HepG2 (cell line): ENCODE data around the gene VAMP2. TPM values are rescaled to one million over a fixed set of nuclear protein-coding genes. Genes with fewer than 3 reads are reported as not detected.

Experiments
- CENPX ChIP-seq: sonication (generic); formaldehyde crosslinking; IDR thresholded peaks from 2 replicates; pipeline ENCODE4 v1.9.0; 2021; ENCODE audit warnings: mild to moderate bottlenecking, missing genetic modification reagents, moderate library complexity
- CREBL2 ChIP-seq: sonication (generic); formaldehyde crosslinking; IDR thresholded peaks from 2 replicates; pipeline ENCODE4 v1.8.1; 2023; ENCODE audit warnings: missing genetic modification reagents, mild to moderate bottlenecking, borderline replicate concordance
- DZIP1 ChIP-seq: sonication (generic); formaldehyde crosslinking; IDR thresholded peaks from 2 replicates; pipeline ENCODE4 v1.5.0; 2020; ENCODE audit warnings: mild to moderate bottlenecking, missing genetic modification reagents
- GLI4 ChIP-seq: sonication (generic); formaldehyde crosslinking; IDR thresholded peaks from 2 replicates; pipeline ENCODE4 v1.5.1; 2020; ENCODE audit warnings: missing genetic modification reagents, mild to moderate bottlenecking, moderate library complexity, borderline replicate concordance
- GMEB2 ChIP-seq: IDR thresholded peaks from 2 replicates; pipeline ENCODE4 v1.6.1; 2016; ENCODE audit warnings: missing biosample characterization, missing genetic modification reagents, low read depth
- GRHL1 ChIP-seq: sonication (generic); formaldehyde crosslinking; conservative IDR thresholded peaks from 2 replicates; pipeline ENCODE4 v1.8.0; 2022; ENCODE audit warnings: missing genetic modification reagents
- GZF1 ChIP-seq: sonication (generic); formaldehyde crosslinking; IDR thresholded peaks from 2 replicates; pipeline ENCODE4 v1.5.1; 2020; ENCODE audit warnings: mild to moderate bottlenecking, missing genetic modification reagents
- IRF1 ChIP-seq: sonication (generic); formaldehyde crosslinking; IDR thresholded peaks from 2 replicates; pipeline ENCODE4 v1.4.0; 2020; ENCODE audit warnings: low read depth, mild to moderate bottlenecking, missing genetic modification reagents
- ISX ChIP-seq: sonication (generic); formaldehyde crosslinking; conservative IDR thresholded peaks from 2 replicates; pipeline ENCODE4 v1.5.0; 2020; ENCODE audit warnings: missing genetic modification reagents
- KMT2B ChIP-seq: IDR thresholded peaks from 2 replicates; pipeline ENCODE4 v1.6.1; 2016; ENCODE audit warnings: missing genetic modification reagents, missing compliant biosample characterization
- MIER2 ChIP-seq: IDR thresholded peaks from 2 replicates; pipeline ENCODE4 v1.6.1; 2016; ENCODE audit warnings: missing biosample characterization, missing genetic modification reagents
- PAX8 ChIP-seq: sonication (generic); formaldehyde crosslinking; IDR thresholded peaks from 2 replicates; pipeline ENCODE4 v1.8.0; 2022; ENCODE audit warnings: mild to moderate bottlenecking, missing genetic modification reagents, borderline replicate concordance
- RBAK ChIP-seq: sonication (generic); formaldehyde crosslinking; IDR thresholded peaks from 2 replicates; pipeline ENCODE4 v1.5.1; 2020; ENCODE audit warnings: mild to moderate bottlenecking, missing genetic modification reagents
- RFXANK ChIP-seq: IDR thresholded peaks from 2 replicates; pipeline ENCODE4 v1.6.1; 2016
- ZNF264 ChIP-seq: sonication (generic); formaldehyde crosslinking; IDR thresholded peaks from 2 replicates; pipeline ENCODE4 v1.4.0; 2020; ENCODE audit warnings: missing genetic modification reagents
- ZNF326 ChIP-seq: sonication (generic); formaldehyde crosslinking; IDR thresholded peaks from 2 replicates; pipeline ENCODE4 v1.4.0; 2020; ENCODE audit warnings: missing genetic modification reagents, borderline replicate concordance
- ZNF362 ChIP-seq: sonication (generic); formaldehyde crosslinking; IDR thresholded peaks from 2 replicates; pipeline ENCODE4 v1.4.0; 2020; ENCODE audit warnings: missing genetic modification reagents, mild to moderate bottlenecking, borderline replicate concordance
- ZNF776 ChIP-seq: sonication (generic); formaldehyde crosslinking; IDR thresholded peaks from 2 replicates; pipeline ENCODE4 v1.4.0; 2020; ENCODE audit warnings: mild to moderate bottlenecking, missing genetic modification reagents
- ZNF781 ChIP-seq: sonication (generic); formaldehyde crosslinking; IDR thresholded peaks from 2 replicates; pipeline ENCODE4 v1.5.1; 2020; ENCODE audit warnings: borderline replicate concordance, mild to moderate bottlenecking, missing genetic modification reagents; ENCODE audit errors: not compliant biosample characterization
- polyA plus RNA-seq, 8 experiments: library from polyadenylated mRNA; depleted of rRNA in 3 of 8; stranded (reverse) in 7 of 8; unstranded in 1 of 8; fragments of >200 nt; fragmentation: Illumina TruSeq in 4 of 8; extraction: Trizol in 4 of 8; gene quantifications; 2 replicates each; pipeline versions ENCODE4 v1.2.1 to v1.2.3, GENCODE V29; 2011 to 2016; ENCODE audit warnings: low read depth in 4 of 8, missing spikeins in 1 of 8, mixed read lengths in 1 of 8; ENCODE audit not compliant: insufficient read depth in 1 of 8
- total RNA-seq, 5 experiments: library from RNA; depleted of rRNA; stranded (reverse); fragments of >200 nt; fragmentation: Illumina TruSeq; extraction: Trizol; gene quantifications; 2 replicates each; pipeline ENCODE4 v1.2.3, GENCODE V29; 2016; ENCODE audit warnings: low read depth in 1 of 5

VAMP2 gene
- total and polyA plus RNA-seq, 2 of the 13 experiments (the other 11 are each of a cell fraction or from before 2014, with no cell fraction given), result 3.9 to 17.2 TPM

GRCh38 chr17:8185582-8186445, 23.1 kb upstream of the VAMP2 start (continued):
- TF ChIP-seq DZIP1 (CRISPR knock-in tag) (no peak), ZNF776 (CRISPR knock-in tag) (no peak), GMEB2 (CRISPR knock-in tag) (no peak), ZNF781 (peak; percentile 28), RBAK (CRISPR knock-in tag) (0 out of 2 replicates have a peak, but pooled peaks have one; percentile 13), GZF1 (CRISPR knock-in tag) (no peak), CREBL2 (no peak), IRF1 (CRISPR knock-in tag) (no peak), ISX (CRISPR knock-in tag) (no peak), ZNF362 (CRISPR knock-in tag) (no peak), RFXANK (CRISPR knock-in tag) (no peak), ZNF326 (CRISPR knock-in tag) (no peak), KMT2B (no peak), PAX8 (no peak), GLI4 (CRISPR knock-in tag) (no peak), CENPX (CRISPR knock-in tag) (no peak), GRHL1 (CRISPR knock-in tag) (no peak), ZNF264 (no peak), MIER2 (CRISPR knock-in tag) (no peak)
